ENCODE measurements around the gene RPS14. TPM values are rescaled to one million over a fixed set of nuclear protein-coding genes. Genes with fewer than 3 reads are reported as not detected.

RPS14 gene
- total and polyA plus RNA-seq, 9 of the 15 experiments (the other 6 are each of a cell fraction or from before 2014, with no cell fraction given) = 1,824 to 5,983 (median 3,017) TPM

DNA sequence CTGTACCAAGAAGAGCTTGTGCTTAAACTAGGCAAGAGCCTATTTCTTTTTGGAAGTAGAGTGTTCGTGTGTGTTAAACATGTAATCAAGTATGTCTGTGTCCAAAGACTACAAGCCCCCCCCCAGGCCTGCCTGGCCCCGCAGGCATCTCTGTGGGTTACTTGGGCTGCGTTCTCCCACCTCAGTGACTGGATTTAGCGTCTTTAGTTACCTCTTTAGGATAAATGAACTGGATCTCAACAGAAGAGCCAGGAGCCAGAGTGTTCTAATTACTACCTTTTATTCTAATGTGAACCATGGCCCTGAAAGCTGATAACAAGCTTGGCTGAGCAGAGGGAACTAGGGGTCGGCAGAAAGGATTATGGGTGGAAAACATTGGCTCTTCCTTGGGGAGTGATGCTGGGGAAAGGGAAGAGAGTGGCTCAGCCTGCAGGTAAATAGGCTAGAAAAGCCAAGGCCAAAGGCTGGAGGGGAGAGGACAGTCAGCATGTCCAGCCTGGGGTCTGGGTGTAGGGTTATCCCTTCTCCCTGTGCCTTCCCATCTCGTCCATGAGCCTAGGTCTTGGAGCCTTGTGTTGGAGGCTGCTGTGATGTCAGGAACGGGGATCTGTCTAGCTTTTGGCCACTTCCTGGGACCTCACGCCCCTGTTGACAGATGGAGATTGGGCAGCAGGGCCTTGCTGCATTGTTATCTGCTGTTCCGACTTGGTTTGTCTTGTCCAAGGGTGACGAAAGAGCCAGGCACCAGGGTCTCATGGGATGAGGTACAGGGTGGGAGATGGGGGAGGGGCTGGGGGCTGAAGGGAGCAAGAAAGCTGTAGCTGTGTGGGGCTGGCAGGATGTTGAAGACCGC is 47.9 kb downstream of the RPS14 start:
- ATAC-seq (no peak; the same call in 2 of the 3 replicates), FAIRE-seq (no peak), DNase-seq (ENCODE audit: extremely low read depth in 1 of 4, low spot score in 3 of 4) (no peak)
- Histone ChIP-seq H3K4me1 (replicated peaks in 1 of 2; ENCODE audit: control insufficient read depth in 2 of 2, insufficient read depth in 2 of 2, low read length in 2 of 2) (peaks cover 5 to 10% of the 10 kb centered on the region in 2 experiments; a peak in 3 of 5 replicates), H3K4me3 (no peak overlapping the region), H2AFZ (ENCODE audit: low read depth, low read length) (no peak overlapping the region), H3K9me3 (replicated peaks; ENCODE audit: control insufficient read depth, insufficient read depth, low read depth, low read length) (no peaks in the 10 kb centered on the region), H3K9ac (ENCODE audit: insufficient read depth in 1 of 2, low read depth in 2 of 2, low read length in 2 of 2) (peak overlapping the region in 1 of 2 experiments; percentile 71; a peak in 1 of 4 replicates), H3K27ac (ENCODE audit: extremely low read depth, low read depth, low read length) (no peak overlapping the region), H3K27me3 (ENCODE audit: control insufficient read depth in 2 of 2, insufficient read depth in 2 of 2, low read length in 2 of 2) (no peaks in the 10 kb centered on the region), H3K4me2 (ENCODE audit: insufficient read depth, low read length) (no peak overlapping the region), H3K79me2 (ENCODE audit: control insufficient read depth, insufficient read depth, low read length) (no peaks in the 10 kb centered on the region), H4K20me1 (replicated peaks; ENCODE audit: control insufficient read depth, insufficient read depth, low read length) (peaks cover 4% of the 10 kb centered on the region), H3K9me1 (ENCODE audit: control insufficient read depth, insufficient read depth, low read length) (peaks cover 8% of the 10 kb centered on the region), H3K36me3 (ENCODE audit: control insufficient read depth, insufficient read depth, low read length) (peaks cover 55% of the 10 kb centered on the region; the same call in 2 of the 3 replicates)
- ChIA-PET CTCF (ENCODE audit: low intra/inter-chr PET ratio) (no interaction called here), POLR2A (interaction anchor here (0.6 to 2.2 kb wide), 3 partner anchors 9 to 38 kb away, joined by 3 to 7 read pairs (median 3); no protein-coding TSS in a partner anchor)
- intact Hi-C loops (cut with micrococcal nuclease) (no loop called here), in situ Hi-C loops (cut with MboI) (no loop called here)
- no TSS peak for BruUV-seq (replicated peaks)
- TF ChIP-seq POLR2A (conservative IDR thresholded peaks at IDR 0.05) (peak; percentile 21; the same call in 1 of the 2 replicates), SUPT5H (IDR thresholded peaks at IDR 0.05) (no peak)
- WGBS (ENCODE audit: insufficient coverage, low coverage, missing lambda C conversion rate) = 66% methylated on average over 11 of the region's 11 CpGs

DNA sequence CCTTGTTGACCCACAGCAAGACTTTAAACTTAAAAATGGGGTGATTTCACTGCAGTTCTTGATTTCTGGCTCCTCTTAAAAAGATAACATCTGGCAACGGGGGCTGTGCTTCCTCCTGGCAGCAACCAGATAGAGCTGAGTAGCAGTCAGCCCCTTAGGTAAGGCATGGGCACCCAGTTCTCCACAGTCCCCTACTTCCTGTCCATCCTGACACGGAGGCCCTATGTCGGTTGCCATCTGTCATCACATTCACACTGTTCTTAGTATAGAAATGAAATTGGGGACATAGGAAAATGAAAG is 48.5 kb downstream of the RPS14 start:
- FAIRE-seq (no peak), DNase-seq (ENCODE audit: extremely low read depth in 1 of 4, low spot score in 3 of 4) (no peak), ATAC-seq (peak; percentile 40)
- H3K9me3 ChIP-seq (replicated peaks; ENCODE audit: control insufficient read depth, insufficient read depth, low read depth, low read length) = no peaks in the 10 kb centered on the region
- no peak overlapping the region for H3K27ac ChIP-seq (ENCODE audit: extremely low read depth, low read depth, low read length)
- no peaks in the 10 kb centered on the region for H3K27me3 ChIP-seq (ENCODE audit: control insufficient read depth in 2 of 2, insufficient read depth in 2 of 2, low read length in 2 of 2)
- no peak overlapping the region for H3K4me3 ChIP-seq
- 12% methylated on average over 3 of the region's 3 CpGs for WGBS (ENCODE audit: insufficient coverage, low coverage, missing lambda C conversion rate)
- ChIA-PET CTCF (ENCODE audit: low intra/inter-chr PET ratio) (no interaction called here), POLR2A (interaction anchor here (0.6 to 2.2 kb wide), 3 partner anchors 10 to 37 kb away, joined by 3 to 7 read pairs (median 3); no protein-coding TSS in a partner anchor)
- H2AFZ ChIP-seq (ENCODE audit: low read depth, low read length) = no peak overlapping the region
- intact Hi-C loops (cut with micrococcal nuclease) (no loop called here), in situ Hi-C loops (cut with MboI) (no loop called here)
- no peak overlapping the region for H3K4me2 ChIP-seq (ENCODE audit: insufficient read depth, low read length)
- H4K20me1 ChIP-seq (replicated peaks; ENCODE audit: control insufficient read depth, insufficient read depth, low read length) = peaks cover 4% of the 10 kb centered on the region
- peaks cover 61% of the 10 kb centered on the region; the same call in 2 of the 3 replicates for H3K36me3 ChIP-seq (ENCODE audit: control insufficient read depth, insufficient read depth, low read length)
- peaks cover 8% of the 10 kb centered on the region for H3K9me1 ChIP-seq (ENCODE audit: control insufficient read depth, insufficient read depth, low read length)
- no peak overlapping the region for H3K9ac ChIP-seq (ENCODE audit: insufficient read depth in 1 of 2, low read depth in 2 of 2, low read length in 2 of 2)
- H3K79me2 ChIP-seq (ENCODE audit: control insufficient read depth, insufficient read depth, low read length) = no peaks in the 10 kb centered on the region
- BruUV-seq (replicated peaks) = no TSS peak
- H3K4me1 ChIP-seq (replicated peaks in 1 of 2; ENCODE audit: control insufficient read depth in 2 of 2, insufficient read depth in 2 of 2, low read length in 2 of 2) = peaks cover 5 to 10% of the 10 kb centered on the region in 2 experiments; a peak in 2 of 5 replicates
- TF ChIP-seq MEIS2 (IDR thresholded peaks at IDR 0.05; ENCODE audit: partially characterized antibody) (peak; percentile 41), CBFA2T3 (IDR thresholded peaks at IDR 0.05) (peak; percentile 18; the same call in 1 of the 2 replicates), CAMTA2 (CRISPR knock-in tag; conservative IDR thresholded peaks at IDR 0.05) (no peak)
- TF ChIP-seq, protein P1, sequence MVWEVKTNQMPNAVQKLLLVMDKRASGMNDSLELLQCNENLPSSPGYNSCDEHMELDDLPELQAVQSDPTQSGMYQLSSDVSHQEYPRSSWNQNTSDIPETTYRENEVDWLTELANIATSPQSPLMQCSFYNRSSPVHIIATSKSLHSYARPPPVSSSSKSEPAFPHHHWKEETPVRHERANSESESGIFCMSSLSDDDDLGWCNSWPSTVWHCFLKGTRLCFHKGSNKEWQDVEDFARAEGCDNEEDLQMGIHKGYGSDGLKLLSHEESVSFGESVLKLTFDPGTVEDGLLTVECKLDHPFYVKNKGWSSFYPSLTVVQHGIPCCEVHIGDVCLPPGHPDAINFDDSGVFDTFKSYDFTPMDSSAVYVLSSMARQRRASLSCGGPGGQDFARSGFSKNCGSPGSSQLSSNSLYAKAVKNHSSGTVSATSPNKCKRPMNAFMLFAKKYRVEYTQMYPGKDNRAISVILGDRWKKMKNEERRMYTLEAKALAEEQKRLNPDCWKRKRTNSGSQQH (CRISPR knock-in tag; IDR thresholded peaks at IDR 0.05) = no peak
- TF ChIP-seq, protein P2, sequence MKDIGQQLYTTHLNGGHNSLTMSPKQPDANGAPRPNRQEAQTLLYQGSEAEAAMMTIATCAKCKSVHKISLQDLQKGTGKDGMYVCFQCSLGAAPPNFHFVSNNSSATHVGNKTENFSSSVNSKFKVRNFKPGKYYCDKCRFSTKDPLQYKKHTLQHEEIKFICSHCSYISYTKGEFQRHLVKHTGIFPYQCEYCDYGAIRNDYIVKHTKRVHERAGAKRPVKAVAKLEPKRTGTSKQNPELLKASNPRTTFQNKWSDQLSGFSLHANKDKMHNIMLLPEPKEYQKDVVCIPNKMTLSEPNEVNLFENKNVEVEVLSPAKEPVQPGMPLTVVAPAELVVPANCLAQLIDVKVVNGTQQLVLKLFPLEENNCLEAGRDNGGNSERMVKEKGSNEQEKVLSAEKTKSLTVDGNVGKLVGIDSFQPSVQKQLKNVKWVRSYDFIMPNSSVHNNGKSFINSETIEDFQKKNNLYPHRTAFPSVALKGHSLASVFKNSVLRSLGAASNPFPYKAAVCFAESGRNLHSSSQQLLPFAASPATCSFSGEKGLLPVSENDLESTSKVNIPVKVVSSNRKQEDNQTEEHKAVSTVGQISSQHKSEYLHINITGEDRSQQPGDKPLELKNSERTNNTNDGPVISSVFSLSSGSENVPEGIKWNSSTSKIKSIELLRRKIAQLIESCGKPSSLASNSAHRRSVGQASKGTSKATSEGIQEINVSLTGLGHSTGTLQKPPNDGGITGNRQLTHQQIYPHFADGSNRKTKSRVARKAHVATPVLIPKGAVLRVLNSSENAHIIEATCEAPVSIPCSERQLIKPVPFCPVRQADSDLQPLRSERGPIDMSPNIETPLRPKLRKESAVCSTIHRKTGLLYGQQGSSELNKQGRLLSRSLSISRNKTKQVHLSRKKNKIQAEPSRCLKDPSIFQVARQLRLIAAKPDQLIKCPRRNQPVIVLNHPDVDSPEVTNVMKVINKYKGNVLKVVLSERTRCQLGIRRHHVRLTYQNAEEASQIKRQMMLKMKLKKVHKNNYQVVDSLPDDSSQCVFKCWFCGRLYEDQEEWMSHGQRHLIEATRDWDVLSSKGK (CRISPR knock-in tag; IDR thresholded peaks at IDR 0.05) = no peak
- TF ChIP-seq, protein P3, sequence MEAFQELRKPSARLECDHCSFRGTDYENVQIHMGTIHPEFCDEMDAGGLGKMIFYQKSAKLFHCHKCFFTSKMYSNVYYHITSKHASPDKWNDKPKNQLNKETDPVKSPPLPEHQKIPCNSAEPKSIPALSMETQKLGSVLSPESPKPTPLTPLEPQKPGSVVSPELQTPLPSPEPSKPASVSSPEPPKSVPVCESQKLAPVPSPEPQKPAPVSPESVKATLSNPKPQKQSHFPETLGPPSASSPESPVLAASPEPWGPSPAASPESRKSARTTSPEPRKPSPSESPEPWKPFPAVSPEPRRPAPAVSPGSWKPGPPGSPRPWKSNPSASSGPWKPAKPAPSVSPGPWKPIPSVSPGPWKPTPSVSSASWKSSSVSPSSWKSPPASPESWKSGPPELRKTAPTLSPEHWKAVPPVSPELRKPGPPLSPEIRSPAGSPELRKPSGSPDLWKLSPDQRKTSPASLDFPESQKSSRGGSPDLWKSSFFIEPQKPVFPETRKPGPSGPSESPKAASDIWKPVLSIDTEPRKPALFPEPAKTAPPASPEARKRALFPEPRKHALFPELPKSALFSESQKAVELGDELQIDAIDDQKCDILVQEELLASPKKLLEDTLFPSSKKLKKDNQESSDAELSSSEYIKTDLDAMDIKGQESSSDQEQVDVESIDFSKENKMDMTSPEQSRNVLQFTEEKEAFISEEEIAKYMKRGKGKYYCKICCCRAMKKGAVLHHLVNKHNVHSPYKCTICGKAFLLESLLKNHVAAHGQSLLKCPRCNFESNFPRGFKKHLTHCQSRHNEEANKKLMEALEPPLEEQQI (IDR thresholded peaks at IDR 0.05) = no peak
